Measurements from ENCODE around the gene RASSF4.

The RASSF4 gene

DNA sequence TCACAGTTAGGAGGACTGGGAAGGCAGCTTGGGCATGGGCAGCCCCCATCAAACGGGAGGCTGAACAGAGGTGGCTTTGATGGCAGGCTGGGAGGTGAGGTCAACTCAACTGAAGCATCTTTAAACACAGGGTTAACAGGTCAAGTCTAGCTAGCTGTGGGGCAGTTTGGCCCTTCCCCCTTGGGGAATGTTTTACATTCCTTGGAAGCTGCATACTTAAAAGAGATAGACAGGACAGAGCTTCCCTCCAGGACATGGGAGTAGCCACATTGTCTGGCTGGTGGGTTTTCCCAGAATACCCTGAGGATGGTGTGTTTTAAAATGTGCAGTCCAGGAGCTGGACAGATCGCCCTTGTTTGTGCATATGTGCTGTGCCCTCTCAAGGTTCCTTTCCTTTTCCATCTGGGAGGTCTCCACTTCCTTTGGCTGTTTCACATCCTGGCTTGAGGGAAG is 6.8 kb upstream of the RASSF4 start:
- TF ChIP-seq, protein P1, sequence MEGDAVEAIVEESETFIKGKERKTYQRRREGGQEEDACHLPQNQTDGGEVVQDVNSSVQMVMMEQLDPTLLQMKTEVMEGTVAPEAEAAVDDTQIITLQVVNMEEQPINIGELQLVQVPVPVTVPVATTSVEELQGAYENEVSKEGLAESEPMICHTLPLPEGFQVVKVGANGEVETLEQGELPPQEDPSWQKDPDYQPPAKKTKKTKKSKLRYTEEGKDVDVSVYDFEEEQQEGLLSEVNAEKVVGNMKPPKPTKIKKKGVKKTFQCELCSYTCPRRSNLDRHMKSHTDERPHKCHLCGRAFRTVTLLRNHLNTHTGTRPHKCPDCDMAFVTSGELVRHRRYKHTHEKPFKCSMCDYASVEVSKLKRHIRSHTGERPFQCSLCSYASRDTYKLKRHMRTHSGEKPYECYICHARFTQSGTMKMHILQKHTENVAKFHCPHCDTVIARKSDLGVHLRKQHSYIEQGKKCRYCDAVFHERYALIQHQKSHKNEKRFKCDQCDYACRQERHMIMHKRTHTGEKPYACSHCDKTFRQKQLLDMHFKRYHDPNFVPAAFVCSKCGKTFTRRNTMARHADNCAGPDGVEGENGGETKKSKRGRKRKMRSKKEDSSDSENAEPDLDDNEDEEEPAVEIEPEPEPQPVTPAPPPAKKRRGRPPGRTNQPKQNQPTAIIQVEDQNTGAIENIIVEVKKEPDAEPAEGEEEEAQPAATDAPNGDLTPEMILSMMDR (IDR thresholded peaks at IDR 0.05), result no peak

DNA sequence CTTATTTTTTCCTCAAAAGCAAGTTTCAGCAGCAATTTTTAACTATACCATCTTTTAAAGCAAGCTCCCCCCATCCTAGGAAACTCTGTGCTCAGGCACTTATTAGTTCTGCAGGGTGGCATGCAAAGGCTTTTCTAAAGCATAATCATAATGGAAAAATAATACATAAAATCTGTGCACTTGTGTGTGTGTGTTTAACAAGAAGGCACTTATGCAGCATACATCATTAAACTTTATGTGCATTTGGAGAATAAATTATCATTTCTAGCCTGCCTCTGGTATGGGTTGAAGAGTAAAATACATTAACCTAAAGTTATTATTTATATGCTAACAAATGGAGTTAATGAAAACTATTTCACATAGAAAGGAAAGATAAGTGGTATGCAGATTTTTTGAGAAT is 5.6 kb upstream of the RASSF4 start:
- TF ChIP-seq, protein P1 (IDR thresholded peaks at IDR 0.05), result no peak

DNA sequence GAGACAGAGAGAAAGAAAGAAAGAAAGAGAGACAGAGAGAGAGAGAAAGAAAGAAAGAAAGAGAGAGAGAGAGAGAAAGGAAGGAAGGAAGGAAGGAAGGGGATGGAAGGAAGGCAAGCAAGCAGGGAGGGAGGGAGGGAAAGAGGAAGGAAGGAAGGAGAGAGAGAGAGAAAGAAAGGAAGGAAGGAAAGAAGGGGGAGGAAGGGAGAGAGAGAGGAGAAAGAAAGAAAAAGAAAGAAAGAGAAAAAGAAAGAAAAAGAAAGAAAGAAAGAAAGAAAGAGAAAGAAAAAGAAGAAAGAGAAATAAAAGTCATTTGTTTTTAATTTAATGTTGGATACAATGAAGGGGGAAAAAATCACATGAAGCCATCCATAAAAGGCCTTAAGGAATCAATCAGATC is 4.6 kb upstream of the RASSF4 start:
- TF ChIP-seq, protein P1 (IDR thresholded peaks at IDR 0.05), result no peak

DNA sequence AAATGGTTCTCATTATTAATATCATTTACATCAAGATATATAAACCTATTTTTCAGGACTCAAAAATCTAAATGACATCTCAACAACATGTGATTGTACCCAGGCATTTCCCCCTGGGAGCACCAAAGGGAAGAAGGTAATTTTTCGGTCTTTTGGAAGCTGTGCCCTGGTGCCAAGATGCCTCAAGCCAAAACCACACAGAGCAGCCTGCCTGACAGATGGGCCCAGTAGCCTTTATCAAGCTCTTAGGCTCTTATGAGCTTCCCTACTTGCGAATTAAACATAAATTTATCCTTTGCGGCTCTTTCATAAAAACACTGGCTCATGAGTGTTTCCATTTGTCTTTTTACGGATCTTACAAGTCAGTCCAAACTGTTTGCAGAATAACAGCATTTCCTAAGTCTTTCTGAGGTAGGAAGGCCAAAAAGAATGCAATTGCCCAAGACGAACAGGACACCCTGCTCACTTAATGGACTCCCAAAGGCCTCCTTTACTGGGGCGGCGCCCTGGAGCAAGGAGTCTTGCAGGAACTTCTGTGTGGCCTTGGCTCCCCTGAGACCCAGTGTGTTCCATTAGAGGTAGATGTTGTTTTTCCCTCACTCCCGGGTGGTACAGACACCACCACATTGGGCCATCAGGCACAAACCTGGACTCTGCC is 4.1 kb upstream of the RASSF4 start:
- TF ChIP-seq, protein P1 (IDR thresholded peaks at IDR 0.05), result no peak

DNA sequence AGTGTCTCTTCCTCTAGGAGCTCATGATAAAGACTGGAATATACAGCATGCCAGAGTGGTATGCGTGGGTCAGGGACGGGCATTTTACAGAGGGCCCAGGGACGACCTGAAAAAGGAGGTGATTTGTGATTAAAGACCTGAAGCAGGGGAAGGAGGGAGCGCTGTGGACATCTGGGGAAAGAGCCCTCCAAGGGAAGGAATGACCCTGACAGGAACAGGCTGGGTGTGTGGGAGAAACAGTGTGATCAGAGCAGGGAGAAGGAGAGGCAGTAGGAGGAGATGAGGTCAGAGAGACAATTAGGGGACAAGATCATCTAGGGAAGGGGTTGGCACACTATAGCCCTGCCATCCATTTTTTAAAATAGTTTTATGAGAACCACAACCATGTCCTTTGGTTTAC is 3.4 kb upstream of the RASSF4 start:
- TF ChIP-seq, protein P1 (IDR thresholded peaks at IDR 0.05), result no peak

DNA sequence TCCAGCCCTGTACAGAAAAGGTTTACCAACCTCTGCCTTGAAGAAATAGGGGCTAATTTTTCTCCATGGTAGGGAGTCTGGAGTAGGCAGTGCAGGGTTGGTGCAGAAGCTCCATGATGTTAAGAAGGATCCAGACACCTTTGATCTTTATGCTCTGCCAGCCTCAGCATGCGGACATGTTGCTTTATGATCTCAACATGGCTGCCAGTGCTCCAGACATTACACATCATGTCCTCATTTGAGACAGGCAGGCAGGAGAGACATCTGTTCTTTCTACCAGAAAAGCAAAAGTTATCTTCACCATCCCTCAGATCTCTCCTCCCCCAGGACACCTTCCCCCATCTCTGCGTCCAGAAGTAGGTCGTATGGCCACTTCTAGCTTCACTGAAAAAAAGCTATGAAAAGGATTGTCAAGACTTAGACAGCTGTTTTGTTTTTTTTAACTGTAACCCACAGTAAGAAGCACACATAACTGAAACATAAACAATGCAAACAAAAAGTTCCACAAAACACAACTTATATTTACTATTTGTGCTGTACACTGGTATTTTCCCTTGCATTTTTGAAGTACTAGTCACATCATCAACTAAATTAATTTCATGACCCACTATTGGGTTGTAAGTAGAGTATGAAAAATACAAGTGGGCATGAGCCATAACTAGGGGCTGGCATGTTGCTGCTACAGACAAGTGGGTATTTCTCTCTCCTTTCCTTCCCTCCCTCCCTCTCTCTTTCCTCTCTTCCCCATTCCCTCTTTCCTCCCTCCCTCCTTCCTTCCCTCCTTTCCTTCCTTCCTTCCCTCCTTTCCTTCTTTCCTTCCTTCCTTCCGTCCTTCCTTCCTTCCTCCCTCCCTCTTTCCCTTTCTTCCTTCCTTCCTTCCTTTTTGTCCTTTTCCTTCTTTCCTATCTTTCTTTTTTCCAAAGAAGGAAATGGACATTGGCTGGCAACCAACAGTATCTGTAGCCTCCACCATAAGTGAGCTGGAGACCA is 2.6 kb upstream of the RASSF4 start:
- TF ChIP-seq, protein P1 (IDR thresholded peaks at IDR 0.05), result no peak

DNA sequence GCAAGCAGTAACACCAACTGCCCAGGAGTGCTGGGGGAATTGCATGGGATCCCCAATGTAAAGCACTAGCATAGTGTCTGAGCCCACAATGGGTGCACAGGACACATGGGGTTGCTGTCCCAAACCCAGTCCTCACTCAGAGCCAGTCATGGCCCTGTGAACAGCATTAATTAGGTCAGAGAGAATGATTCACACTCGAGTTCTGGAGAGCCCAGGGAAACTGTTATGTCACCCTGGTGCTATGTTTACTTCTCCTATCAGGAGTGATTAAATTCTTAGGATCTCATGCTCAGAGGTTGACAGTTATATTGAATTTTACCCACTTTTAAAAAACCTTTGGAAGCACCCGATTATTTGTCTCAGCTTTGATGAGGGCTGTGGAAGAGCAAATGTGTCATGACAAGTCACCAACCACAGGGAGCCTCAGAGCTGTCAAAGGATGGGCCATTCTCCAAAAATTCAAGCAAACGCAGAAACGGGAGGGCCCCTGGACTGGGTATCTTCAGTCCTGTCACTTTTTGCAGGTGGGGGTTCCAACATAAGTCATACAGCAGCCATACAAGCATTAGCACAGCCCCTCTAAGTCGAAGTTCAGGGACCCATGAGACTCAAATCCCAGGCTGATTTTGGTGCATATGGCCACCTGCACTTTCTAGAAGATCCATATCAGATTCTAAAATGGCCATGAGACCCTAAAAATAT is 1.3 kb upstream of the RASSF4 start:
- TF ChIP-seq, protein P1 (IDR thresholded peaks at IDR 0.05), result no peak
